ENCODE data around the gene TMEM101. TPM values are rescaled to one million over a fixed set of nuclear protein-coding genes. Genes with fewer than 3 reads are reported as not detected.
"Not testable (repeated sequence)": the region's sequence is repeated elsewhere in the genome, so short reads cannot be mapped to it uniquely, and the experiment has no call there.

The TMEM101 gene
- polyA plus RNA-seq, 1 donor (not counting 4 experiments of a cell fraction or from before 2014, with no cell fraction given) = 20.1 TPM

DNA sequence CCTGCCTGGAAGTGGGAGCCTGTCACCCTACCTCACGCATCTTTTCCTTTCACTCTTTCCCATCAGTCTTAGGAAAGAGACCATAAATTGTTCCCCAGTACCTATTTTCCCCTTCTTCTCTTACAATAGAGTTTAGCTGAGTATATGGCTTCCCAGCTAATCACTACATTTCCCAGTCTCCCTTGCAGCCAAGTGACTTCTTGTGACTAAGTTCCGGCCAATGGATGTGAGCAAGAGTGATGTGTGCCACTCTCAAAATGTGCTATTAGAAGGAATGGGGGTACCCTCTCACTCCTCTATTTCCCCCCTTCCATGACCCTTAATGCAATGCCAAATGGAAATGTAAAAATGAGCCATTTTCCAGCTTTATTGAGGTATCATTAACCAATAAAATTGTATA, 52.8 kb downstream of the TMEM101 start:
- Histone ChIP-seq H4K20me1 (ENCODE audit: control insufficient read depth, extremely low read depth, insufficient read depth, low read length) (no peaks in the 10 kb centered on the region), H2AFZ (ENCODE audit: control insufficient read depth, low read length) (no peak overlapping the region), H3K4me3 (ENCODE audit: control insufficient read depth in 2 of 3, extremely low read depth in 1 of 3, insufficient read depth in 2 of 3, low read depth in 1 of 3, low read length in 3 of 3) (no peak overlapping the region), H3K4me2 (ENCODE audit: control insufficient read depth, extremely low read depth, insufficient read depth, low read depth, low read length) (no peak overlapping the region), H3K27ac (ENCODE audit: control insufficient read depth, insufficient read depth, low read length) (no peak overlapping the region), H3K9me1 (ENCODE audit: control insufficient read depth, extremely low read depth, insufficient read depth, low read length) (no peaks in the 10 kb centered on the region), H3K9ac (ENCODE audit: control insufficient read depth, extremely low read depth, insufficient read depth, low read length) (no peak overlapping the region), H3K9me3 (ENCODE audit: control insufficient read depth, low read depth, low read length) (no peaks in the 10 kb centered on the region), H3K36me3 (ENCODE audit: control insufficient read depth in 2 of 2, extremely low read depth in 1 of 2, insufficient read depth in 2 of 2, low read length in 2 of 2) (no peaks in the 10 kb centered on the region), H3K27me3 (ENCODE audit: control insufficient read depth, extremely low read depth, insufficient read depth, low read length) (no peaks in the 10 kb centered on the region), H3K4me1 (ENCODE audit: control insufficient read depth, extremely low read depth, insufficient read depth, low read length) (no peaks in the 10 kb centered on the region), H3K79me2 (ENCODE audit: control insufficient read depth, insufficient read depth, low read length) (no peaks in the 10 kb centered on the region)
- DNase-seq (ENCODE audit: low read depth, low spot score) (no peak), FAIRE-seq (no peak)
- dilution Hi-C loops (cut with MboI; ENCODE audit: extremely low pct_ligation_motif_present, low sequenced_read_pairs) = no loop called here
- TF ChIP-seq EZH2 (IDR thresholded peaks at IDR 0.05; ENCODE audit: low read length) (no peak), CTCF (optimal IDR thresholded peaks at IDR 0.05 in 1 of 3, IDR thresholded peaks at IDR 0.05 in 1 of 3, conservative IDR thresholded peaks at IDR 0.05 in 1 of 3; ENCODE audit: extremely low read depth in 1 of 3, insufficient read depth in 2 of 3, low read length in 3 of 3) (no peak)

- DNase-seq (ENCODE audit: low read depth, low spot score); H3K4me1 ChIP-seq (ENCODE audit: control insufficient read depth, extremely low read depth, insufficient read depth, low read length); H4K20me1 ChIP-seq (ENCODE audit: control insufficient read depth, extremely low read depth, insufficient read depth, low read length); H3K36me3 ChIP-seq (ENCODE audit: control insufficient read depth in 2 of 2, extremely low read depth in 1 of 2, insufficient read depth in 2 of 2, low read length in 2 of 2); H3K9ac ChIP-seq (ENCODE audit: control insufficient read depth, extremely low read depth, insufficient read depth, low read length); H2AFZ ChIP-seq (ENCODE audit: control insufficient read depth, low read length); H3K4me2 ChIP-seq (ENCODE audit: control insufficient read depth, extremely low read depth, insufficient read depth, low read depth, low read length); H3K79me2 ChIP-seq (ENCODE audit: control insufficient read depth, insufficient read depth, low read length); FAIRE-seq; H3K4me3 ChIP-seq (ENCODE audit: control insufficient read depth in 2 of 3, extremely low read depth in 1 of 3, insufficient read depth in 2 of 3, low read depth in 1 of 3, low read length in 3 of 3); dilution Hi-C loops (cut with MboI; ENCODE audit: extremely low pct_ligation_motif_present, low sequenced_read_pairs); H3K9me1 ChIP-seq (ENCODE audit: control insufficient read depth, extremely low read depth, insufficient read depth, low read length); H3K9me3 ChIP-seq (ENCODE audit: control insufficient read depth, low read depth, low read length); H3K27me3 ChIP-seq (ENCODE audit: control insufficient read depth, extremely low read depth, insufficient read depth, low read length); H3K27ac ChIP-seq (ENCODE audit: control insufficient read depth, insufficient read depth, low read length): not testable (repeated sequence)
Measured at GRCh38 chr17:43961292-43961691, 53.5 kb downstream of the TMEM101 start.

Small RNA genes lying within 50 kb of the gene (small RNA-seq; reads per million reads assigned to genes)
- 0 reads per million in 3 experiments for gene RF00012 (ENCODE audit: insufficient read length in 3 of 3, low read depth in 3 of 3, low replicate concordance in 1 of 3)

Other genes with a start within 250 kb of the TMEM101 start
- gene DUSP3, start 236.0 kb downstream of the TMEM101 start, polyA plus RNA-seq = 39.2 to 45.2 TPM (median 44.1 TPM) in 3 replicates
- 0.01 TPM in 1 of 3 replicates, not detected in the others for gene CFAP97D1, start 234.5 kb downstream of the TMEM101 start, polyA plus RNA-seq
- gene MPP3, start 181.8 kb downstream of the TMEM101 start, polyA plus RNA-seq = 6.5 to 7.4 TPM (median 7.0 TPM) in 3 replicates
- gene CD300LG, start 167.8 kb downstream of the TMEM101 start, polyA plus RNA-seq = not detected in 3 replicates
- 0.07 to 0.30 TPM (median 0.12 TPM) in 3 replicates for gene MPP2, start 107.4 kb downstream of the TMEM101 start, polyA plus RNA-seq
- gene PPY, start 72.5 kb downstream of the TMEM101 start, polyA plus RNA-seq = not detected in 3 replicates
- gene PYY, start 61.0 kb downstream of the TMEM101 start, polyA plus RNA-seq = not detected in 3 replicates
- gene NAGS, start 10.3 kb downstream of the TMEM101 start, polyA plus RNA-seq = 1.4 to 1.8 TPM (median 1.8 TPM) in 3 replicates
- gene LSM12, start 51.7 kb upstream of the TMEM101 start, polyA plus RNA-seq = 40.1 to 74.3 TPM (median 49.5 TPM) in 3 replicates
- gene G6PC3, start 55.8 kb upstream of the TMEM101 start, polyA plus RNA-seq = 28.0 to 44.2 TPM (median 37.9 TPM) in 3 replicates
- gene HDAC5, start 108.7 kb upstream of the TMEM101 start, polyA plus RNA-seq = 3.0 to 11.1 TPM (median 4.5 TPM) in 3 replicates
- gene HROB, start 127.0 kb upstream of the TMEM101 start, polyA plus RNA-seq = 1.3 to 4.5 TPM (median 3.4 TPM) in 3 replicates
- gene ASB16, start 155.7 kb upstream of the TMEM101 start, polyA plus RNA-seq = not detected in 3 replicates
- 25.5 to 38.5 TPM (median 27.1 TPM) in 3 replicates for gene TMUB2, start 172.0 kb upstream of the TMEM101 start, polyA plus RNA-seq
- gene ATXN7L3, start 184.9 kb upstream of the TMEM101 start, polyA plus RNA-seq = 29.3 to 33.8 TPM (median 32.8 TPM) in 3 replicates
- 14.7 to 23.0 TPM (median 20.5 TPM) in 3 replicates for gene UBTF, start 204.7 kb upstream of the TMEM101 start, polyA plus RNA-seq